ENCODE results near the gene MB.

The MB gene

DNA sequence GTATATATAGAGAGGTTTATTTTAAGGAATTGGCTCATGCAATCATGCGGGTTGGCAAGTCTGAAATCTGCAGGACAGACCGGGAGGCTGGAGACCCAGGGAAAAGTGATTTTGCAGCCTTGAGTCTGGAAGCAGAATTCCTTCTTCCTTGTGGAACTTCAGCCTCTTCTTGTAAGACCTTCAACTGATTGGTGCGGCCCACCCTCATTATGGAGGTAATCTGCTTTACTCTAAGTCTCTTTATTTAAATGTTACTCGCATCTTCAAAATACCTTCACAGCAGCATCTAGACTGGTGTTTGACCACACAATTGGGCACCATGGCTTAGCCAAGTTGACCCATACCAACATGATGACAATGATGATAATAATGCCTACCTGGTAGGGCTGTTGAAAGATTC is 17.8 kb downstream of the MB start:
- DNase-seq (ENCODE audit: insufficient read length, low spot score) (no peak), FAIRE-seq (no peak)

DNA sequence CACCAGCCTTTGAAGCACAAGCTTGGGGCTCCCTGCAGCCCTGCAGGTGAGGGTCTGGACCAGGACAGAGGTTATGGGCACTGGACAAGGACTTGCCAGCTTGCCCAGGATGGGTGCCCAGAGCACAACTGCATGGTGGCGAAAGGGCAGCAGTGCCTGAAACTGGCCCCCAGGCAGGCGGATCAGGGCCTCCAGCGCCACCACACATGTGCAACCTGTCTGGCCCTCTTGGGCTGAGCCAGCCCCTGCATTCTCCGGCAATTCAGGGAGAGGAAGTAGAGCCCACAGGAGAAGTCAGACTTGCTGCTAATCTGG is 18.8 kb downstream of the MB start:
- FAIRE-seq (no peak), DNase-seq (ENCODE audit: insufficient read length, low spot score) (no peak)

DNA sequence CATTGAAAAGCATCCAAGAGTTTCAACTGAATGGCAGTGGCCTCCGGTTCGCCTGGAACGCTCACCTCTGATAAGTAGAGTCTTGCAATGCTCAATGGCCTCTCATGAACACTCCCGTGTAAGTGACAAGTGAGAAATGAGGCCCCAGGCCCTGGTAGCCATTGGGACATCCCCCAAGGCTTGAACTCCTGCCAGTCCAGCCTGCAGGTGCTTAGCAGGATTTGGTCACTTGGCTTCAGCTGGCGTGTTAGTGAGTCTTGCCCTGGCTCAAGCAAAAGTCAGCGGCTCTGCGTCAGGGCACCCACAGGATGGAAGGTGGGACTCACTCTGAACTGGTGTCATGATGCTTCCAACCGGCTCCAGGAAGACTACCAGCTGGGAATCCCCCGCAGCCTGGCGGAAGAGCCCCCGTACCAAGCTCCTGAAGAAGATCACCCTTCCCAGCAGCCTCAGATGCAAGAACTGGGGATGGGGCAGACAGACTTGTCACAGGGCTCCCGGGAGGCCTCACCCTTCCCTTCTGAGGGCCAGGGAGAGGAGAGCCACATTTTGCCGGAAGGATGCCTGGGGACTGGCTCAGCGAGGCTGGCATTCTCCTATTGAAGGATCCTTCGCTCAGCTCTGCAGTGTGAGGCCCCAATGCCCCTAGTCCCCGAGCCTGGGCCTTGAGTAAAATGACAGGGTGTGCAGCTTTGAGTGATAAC is 19.3 kb downstream of the MB start:
- no peak for FAIRE-seq
- DNase-seq (ENCODE audit: insufficient read length, low spot score): no peak

DNA sequence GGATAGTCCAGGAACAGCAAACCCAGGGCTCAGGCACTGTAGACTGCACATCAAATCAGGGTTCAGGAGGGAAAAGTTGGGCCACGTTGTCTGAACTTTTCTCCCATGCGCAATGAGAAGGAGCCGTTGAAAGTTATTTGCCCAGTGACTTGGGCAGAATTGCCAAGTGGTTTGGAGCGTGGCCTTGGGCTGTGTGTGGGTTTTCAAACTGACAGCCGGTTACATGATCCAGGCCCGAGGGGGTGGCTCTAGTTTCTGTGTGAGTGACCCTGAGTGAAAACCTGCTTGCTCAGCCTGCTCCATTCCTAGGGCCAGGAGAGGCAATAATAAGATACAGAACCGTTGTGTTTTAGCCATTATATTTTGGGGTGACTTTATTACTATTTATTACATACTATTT is 20.3 kb downstream of the MB start:
- DNase-seq (ENCODE audit: insufficient read length, low spot score) (no peak), FAIRE-seq (no peak)

DNA sequence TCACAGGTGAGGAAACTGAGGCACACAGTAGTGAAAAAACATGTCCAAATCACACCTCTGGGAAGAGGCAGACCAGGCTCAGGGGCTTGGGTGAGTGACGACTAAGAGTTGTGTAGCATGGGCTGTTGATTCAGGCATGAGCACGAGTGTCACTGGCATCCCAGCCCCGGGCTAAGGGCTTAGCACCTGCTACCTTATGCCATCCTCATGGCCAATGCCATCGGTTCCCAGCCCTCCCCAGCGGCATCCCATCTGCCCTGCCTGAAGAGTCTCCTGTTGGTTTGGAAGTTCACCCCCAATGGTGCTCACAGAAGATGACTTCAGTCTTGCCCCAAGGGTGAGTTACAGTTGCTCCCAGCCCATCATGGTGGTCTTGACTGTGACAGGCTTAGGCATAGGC is 22.4 kb downstream of the MB start:
- no peak for FAIRE-seq
- no peak for DNase-seq (ENCODE audit: insufficient read length, low spot score)

DNA sequence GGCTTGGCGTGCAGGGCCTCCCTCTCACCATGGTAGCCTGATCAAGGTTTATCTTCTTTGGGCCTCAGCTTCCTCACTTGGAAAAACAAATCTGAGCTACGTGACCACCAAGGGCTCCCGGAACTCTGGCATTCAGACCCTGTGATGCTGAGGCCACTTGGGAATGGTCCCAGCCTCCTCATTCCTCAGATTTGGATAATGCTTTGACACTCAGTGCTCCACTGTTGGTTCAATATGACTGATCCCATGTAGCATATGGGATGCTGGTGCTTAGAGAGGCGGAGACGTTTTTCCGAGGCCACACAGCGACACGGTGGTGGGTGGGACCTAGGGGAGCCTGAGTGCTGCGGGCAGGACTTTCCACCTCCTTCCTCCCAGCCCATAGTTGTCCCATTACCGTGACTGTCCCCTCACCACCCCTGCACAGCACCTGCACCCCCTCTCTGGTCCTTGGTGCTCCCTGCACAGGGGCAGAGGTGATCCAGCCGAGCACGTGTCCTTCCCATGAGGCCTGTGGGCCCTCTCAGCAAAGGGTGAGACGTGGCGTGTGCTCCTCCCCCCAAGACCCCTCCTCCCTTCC is 23.1 kb downstream of the MB start:
- DNase-seq (ENCODE audit: insufficient read length, low spot score) (no peak), FAIRE-seq (no peak)

DNA sequence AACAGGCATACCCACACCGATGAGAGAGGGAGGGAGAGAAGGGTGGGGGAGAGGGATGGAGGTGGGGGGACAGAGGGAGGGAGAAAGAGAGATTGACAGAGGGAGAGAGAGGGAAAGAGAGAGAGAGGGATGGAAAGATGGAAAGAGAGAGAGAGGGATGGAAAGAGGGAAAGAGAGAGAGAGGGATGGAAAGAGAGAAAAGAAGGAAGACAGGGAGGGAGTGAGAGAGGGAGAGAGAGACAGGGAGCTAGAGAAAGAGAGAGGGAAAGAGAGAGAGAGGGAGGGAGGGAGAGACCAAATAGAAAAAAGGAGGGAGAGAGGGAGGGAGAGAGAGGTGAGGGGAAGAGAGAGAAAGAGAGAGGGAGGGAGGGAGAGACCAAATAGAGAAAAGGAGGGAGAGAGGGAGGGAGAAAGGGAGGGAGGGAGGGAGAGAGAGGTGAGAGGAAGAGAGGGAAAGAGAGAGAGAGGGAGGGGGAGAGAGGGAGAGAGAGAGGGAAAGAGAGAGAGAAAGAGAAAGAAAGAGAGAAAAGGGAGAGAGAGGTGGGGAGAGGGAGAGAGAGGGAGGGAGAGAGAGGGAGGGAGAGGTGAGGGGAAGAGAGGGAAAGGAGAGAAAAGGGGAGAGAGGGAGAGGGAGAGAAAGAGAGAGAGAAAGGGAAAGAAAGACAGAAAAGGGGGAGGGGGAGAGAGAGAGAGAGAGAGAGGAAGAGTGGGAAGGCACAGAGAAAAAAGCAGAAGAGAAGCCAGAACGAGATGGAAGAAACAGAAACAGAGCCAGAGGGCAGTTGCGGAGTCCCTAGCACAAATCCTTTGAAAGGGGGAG is 23.8 kb downstream of the MB start:
- DNase-seq (ENCODE audit: insufficient read length, low spot score) (no peak), FAIRE-seq (no peak)

DNA sequence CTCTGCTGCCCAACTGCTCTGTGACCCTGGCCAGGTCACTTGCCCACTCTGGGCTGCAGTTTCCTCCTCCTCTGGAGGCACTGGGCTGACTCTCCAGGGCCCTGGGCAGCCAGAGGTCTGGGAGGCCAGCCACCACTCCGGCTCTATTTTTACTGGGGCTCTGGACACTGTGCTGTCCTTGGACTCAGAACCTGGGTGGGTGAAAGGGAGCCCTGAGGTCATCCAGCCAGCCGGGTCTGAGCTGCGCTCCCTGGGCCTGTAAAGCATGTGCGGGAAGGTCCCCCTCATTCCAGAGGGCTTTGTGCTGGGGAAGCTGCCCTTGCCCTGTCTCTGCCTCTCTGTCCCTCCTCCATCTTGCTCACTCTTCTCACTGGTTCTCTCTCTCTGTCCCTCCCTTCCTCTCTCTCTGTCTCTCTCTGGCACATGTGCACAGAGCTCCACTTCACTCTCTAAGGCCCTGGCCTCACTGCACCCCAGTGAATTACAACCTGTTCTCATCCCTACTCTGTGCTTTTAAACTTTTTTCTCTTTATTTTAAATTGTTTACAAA is 24.6 kb downstream of the MB start:
- FAIRE-seq (no peak), DNase-seq (ENCODE audit: insufficient read length, low spot score) (no peak)

DNA sequence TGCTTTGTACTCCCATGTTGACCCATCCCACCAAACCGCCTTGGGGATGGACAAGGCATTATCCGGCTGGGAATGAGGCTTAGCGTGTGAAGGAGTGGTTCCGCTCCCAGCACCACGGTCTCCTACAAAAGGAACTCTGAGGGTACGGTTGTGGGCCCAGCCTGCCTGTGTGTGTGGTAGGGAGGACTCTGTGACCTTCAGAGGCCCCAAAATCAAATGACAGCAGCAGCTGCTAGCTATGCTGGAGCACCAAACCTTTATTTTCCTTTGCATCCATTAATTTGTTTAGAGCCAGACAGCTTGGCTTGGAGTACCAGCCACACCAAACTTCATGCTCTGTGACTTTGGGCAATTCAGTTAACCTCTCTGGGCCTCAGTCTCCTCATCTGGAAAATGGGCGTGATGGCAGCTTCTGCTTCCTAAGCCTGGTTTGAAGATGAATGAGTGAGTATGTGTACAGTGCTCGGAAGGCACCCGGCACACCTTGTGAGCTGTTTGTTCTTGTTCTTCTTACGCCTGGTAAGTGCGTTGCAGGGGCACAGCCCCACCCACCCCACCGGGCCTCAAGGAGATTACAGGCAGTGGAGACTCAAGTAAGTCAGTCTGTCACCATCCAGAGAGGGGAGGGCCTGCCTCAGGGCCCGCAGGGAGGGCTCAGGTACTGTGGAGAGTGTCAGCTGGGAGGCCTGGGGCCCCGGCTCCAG is 25.3 kb downstream of the MB start:
- FAIRE-seq (no peak), DNase-seq (ENCODE audit: insufficient read length, low spot score) (no peak)

DNA sequence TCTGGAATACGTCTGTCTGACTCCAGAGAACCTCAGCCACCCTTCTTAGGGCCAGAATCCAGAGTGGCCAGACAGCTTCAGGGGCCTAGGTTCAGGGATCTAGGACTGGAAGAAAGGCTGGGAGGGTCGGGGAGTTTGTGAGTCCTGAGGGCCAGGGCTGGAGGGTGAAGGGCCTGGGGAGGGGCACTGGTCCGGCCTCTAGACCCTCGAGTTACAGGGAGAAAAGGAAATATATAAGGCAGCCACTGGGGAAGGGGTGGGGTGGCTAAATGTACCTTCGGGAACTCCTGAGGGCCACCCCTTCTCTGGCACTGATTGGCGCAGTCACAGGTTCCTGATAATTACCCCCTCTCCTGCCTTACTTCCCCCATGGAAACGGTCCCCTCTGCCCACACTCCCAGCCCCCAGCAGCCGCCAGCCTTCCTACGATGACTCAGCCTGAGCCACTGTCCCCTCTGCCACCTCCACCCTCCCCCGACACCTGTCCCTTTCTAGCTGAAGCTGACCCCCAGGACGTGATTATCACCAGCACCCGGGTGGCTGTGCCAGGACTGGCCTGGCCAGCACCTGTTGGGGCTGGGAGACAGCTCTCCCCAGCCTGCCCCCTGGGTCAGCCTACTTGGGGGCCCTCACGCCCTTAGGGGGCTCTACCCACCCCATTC is 26.4 kb downstream of the MB start:
- FAIRE-seq (no peak), DNase-seq (ENCODE audit: insufficient read length, low spot score) (no peak)

DNA sequence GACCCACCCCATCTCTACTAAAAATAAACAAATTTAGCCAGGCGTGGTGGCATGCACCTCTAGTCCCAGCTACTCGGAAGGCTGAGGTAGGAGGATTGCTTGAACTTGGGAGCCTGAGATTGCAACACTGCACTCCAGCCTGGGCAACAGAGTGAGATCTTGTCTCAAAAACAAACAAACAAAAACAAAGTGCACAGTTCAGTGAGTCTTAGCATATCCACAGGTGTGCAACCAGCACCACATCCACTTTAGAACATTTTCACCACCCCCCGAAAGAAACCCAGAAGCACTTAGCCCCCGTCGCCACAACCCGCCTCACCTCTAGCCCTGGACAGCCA is 27.4 kb downstream of the MB start:
- DNase-seq (ENCODE audit: insufficient read length, low spot score): no peak
- no peak for FAIRE-seq

DNA sequence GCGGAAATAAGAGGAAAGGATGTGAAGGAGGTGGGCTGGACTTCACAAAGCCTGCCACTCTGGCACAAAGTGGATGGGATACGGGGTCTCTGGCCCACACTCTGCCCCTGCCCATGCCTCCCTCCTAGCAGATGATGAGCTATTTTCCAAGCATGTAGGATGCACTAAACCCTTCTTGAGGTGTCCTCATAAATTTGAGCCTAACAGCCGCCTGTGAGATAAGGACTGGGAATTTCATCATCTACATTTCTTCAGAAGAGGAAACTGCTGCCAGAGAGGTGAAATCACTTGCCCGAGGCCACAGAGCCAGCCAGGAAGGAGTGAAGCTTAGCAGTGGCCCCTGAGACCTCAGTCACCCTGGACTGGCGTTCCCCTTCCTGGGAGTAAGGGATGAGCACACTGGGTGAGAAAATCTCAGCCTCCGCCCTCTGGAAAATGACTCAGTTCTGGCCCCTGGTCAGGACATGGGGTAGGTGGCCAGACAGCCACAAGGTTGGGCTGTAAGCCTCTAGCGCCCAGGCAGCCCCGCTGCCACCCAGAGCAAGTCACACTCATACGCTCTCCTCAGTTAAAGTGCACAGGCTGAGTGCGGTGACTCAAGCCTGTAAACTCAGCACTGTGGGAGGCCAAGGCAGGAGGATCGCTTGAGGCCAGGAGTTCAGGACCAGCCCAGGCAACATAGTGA is 27.9 kb downstream of the MB start:
- FAIRE-seq (no peak), DNase-seq (ENCODE audit: insufficient read length, low spot score) (no peak)

DNA sequence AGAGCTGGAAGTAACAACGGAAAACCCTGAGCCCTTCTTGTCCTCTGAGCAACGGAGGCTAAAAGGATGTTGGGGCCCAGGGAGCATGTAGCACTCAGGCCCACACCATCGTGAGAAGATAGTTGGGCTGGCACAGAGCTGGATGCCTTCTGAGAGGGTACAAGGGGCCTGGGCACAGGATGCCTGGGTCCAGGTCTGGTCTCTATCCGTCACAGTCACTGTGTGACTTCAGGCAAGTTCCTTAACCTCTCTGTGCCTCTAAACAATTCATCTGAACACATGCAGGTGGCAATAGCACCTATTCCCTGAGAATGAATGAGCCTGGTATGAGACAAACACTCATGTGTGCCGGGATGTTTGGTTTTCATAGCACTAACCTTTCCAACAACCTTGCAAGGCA is 29.2 kb downstream of the MB start:
- FAIRE-seq: no peak
- DNase-seq (ENCODE audit: insufficient read length, low spot score): no peak

DNA sequence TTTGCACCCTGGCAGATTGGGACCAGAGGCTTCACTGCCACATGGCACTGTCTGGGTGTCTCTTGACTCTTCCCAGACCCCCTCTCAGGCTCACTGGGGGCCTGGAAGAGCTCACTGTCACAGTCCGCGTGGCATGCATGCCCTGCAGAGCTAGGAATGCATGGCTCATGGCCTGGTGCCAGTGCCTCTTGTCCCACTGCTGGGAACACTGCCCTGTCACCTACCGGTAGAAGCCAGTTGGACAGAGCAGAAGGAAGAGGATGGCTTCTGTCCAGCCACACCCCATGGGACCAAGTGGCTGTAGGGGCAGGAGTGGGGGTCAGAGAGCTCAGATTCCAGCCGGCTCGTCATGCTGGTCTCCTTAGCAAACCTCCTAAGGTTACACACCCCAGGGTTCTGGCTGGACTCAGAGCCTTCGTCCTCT is 29.7 kb downstream of the MB start:
- no peak for FAIRE-seq
- DNase-seq (ENCODE audit: insufficient read length, low spot score): no peak

DNA sequence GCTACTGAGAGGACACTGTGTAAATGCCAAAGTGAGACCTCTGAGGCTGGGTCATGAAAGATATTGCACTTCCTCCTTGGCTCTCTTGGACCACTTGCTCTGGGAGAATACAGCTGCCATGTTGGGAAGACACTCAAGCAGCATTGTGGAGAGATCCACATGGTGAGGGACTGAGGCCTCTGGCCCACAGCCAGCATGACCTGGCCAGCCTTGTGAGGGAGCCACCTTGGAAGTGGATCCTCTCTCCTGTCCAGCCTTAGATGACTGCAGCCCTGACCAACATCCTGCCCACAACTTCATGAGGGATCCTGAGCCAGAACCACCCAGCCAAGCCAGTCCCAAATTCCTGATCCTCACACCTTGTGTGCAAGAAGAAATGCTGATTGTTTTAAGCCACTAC is 30.4 kb downstream of the MB start:
- DNase-seq (ENCODE audit: insufficient read length, low spot score) (no peak), FAIRE-seq (no peak)

DNA sequence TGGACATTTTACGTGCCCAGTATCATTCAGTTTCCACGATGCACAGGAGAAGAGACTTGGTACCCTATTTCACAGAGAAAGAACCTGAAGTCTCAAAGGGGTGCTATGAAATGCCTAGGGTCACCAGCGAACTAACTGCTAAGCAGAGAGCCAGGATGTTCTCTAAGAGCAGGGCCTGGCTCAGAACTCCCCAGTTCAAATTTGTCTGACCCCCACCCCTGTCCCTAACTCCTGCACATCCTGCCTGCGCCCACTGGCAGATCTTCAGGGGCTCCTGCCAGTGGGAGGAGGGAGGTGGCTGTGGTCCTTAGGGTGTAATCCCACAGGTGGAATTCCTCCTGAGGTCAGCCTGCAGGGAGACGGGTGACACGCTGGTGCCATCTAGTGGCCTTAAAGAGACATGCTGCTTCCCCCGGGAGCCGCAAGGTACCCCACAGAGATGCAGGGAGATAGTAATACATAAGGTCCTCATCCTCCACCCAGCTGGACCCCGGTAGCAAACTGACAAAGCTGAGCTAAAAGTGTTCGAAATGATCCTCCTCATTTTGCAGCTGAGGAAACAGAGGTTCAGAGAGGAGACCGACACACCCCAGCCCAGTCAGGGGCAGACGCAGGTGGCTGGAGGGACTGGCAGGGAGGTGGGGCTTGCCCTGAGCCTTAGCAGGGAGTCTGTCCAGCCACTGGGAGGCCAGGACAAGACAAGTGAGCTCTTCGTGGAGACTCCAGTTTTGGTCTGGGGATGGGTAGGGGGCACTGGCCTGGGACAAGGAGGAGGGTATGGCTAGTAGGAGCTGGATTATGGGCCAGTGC is 34.1 kb downstream of the MB start:
- peak; percentile 82 for DNase-seq (ENCODE audit: insufficient read length, low spot score)
- FAIRE-seq: peak; percentile 67

DNA sequence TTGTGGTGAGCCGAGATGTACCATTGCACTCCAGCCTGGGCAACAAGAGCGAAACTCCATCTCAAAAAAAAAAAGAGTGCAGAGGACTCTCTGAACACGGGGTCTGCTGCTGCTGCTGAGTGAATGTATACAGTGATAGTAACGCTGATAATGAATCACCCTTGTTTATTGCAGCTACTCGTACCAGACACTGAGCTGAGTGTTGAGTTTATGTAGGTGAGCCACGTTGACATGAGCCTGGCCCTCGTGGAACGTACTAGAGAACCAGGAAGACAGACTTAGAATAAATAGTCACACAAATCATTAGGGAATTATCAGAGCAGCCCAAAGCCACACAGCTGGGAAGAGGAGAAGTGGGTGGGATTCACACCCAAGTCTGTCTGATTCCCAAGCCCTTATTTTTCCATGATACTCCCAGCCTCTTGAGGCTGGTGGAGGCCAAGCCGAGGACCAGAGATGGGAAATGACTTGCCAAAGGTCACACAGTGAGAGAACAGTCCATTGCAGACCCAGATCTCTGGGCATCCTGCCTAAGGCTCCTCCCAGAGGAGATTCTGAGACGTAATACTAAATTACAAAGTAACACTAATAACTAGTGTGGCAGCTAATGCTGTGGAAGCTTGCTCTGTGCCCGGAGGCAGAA is 34.8 kb downstream of the MB start:
- FAIRE-seq (no peak), DNase-seq (ENCODE audit: insufficient read length, low spot score) (no peak)

DNA sequence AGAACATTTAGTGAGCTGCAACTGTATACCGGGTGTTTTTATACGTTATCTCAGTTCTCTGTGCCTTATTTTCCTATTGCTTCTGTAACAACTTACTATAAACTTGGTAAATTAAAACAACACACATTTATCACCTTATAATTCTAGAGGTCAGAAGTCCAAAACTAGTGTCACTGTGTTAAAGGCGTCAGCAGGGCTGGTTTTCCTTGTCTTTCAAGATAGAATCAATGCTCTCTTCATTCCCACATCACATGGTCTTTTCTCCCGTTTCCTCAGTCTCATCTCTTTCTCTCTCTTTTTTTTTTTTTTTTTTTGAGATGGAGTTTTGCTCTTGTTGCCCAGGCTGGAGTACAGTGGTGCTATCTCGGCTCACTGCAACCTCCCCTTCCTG is 36.1 kb downstream of the MB start:
- FAIRE-seq: no peak

More for the DNA sequence above, 36.1 kb downstream of the MB start:
- DNase-seq (ENCODE audit: insufficient read length, low spot score): no peak
